ENCODE data around the gene EVL. TPM values are rescaled to one million over a fixed set of nuclear protein-coding genes. Genes with fewer than 3 reads are reported as not detected.

Gene EVL
- total and polyA plus RNA-seq, 2 experiments from 2014 or later, result 65.3 to 116 TPM

DNA sequence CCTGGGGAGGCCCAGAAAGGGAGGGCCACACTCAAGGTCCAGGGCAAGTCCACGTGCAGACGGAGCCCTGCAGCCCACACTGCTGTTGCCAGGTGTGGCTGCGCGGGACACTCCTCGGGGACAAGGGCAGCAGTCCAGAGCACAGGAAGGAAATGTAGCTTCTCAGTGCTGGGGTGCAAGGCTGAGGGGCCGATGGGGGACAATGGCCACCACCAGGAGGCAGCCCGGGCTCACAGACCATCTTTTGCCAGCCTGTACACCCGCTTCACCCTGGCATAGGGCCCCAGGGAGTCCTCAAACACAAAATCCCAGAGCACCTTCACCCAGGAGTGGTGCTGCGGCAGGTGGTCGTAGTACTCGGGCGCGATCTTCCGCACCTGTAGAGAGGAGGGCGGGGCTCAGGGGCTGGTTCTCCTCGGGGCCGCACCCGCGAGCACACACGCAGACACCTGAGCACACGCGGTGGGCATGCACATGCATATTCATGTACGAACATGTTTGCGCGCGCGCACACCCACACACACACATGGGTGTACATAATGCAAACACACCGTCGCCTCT, 81.4 kb downstream of the EVL start:
- no peak for DNase-seq (ENCODE audit: low read depth in 1 of 2, low spot score in 1 of 2)
- no peak for TF ChIP-seq CTCF (IDR thresholded peaks at IDR 0.05; ENCODE audit: low read depth, low read length)

GRCh38 chr14:100147181-100147631, 82.0 kb downstream of the EVL start:
- no peak for TF ChIP-seq CTCF (IDR thresholded peaks at IDR 0.05; ENCODE audit: low read depth, low read length)
- no peak overlapping the region for H3K4me3 ChIP-seq
- no peaks in the 10 kb centered on the region for H3K27me3 ChIP-seq
- no peaks in the 10 kb centered on the region for H3K4me1 ChIP-seq (ENCODE audit: low read depth)
- H3K9me3 ChIP-seq (ENCODE audit: low read depth), result no peaks in the 10 kb centered on the region
- H3K36me3 ChIP-seq, result no peaks in the 10 kb centered on the region
- H3K27ac ChIP-seq, result no peak overlapping the region
- DNase-seq (ENCODE audit: low read depth in 1 of 2, low spot score in 1 of 2), result no peak

More for the DNA sequence above, 81.4 kb downstream of the EVL start:
- Histone ChIP-seq H3K4me1 (ENCODE audit: low read depth) (no peaks in the 10 kb centered on the region), H3K27ac (no peak overlapping the region), H3K9me3 (ENCODE audit: low read depth) (no peaks in the 10 kb centered on the region), H3K27me3 (no peaks in the 10 kb centered on the region), H3K4me3 (no peak overlapping the region), H3K36me3 (no peaks in the 10 kb centered on the region)

DNA sequence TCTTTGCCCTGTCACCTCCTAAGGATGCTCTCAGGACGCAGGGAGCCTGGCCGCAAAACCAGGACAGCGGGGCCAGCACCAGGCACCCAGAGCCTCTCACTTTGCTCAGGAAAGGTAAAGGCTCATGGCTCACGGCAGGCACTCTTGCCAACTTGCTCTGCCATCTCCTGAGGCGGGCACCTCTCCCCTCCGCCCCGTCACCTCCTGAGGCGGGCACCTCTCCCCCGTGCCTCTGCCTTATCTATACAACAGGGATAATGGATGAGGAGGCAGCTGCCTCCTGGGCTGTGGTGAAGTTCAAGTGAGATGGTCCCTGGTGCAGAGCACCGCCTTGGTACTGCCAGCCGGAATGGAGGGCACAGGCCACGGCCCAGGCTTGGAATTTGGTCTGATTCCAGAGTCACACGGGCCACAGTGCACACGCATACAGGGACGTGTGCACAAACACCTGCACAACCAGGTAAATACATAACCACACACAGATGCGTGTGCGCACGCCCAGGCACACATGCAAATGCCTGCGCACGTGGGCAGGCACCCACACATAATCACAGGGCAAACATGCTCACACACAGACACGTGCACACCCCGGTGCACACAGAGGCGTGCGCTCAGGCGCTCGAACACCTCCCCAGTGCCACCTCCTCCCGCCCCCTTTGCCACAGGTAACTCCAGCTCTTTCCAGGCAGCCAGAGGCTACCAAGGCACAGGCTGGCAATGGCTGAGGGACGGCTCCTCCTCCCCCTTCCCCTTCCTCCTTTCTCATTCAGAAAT, 82.7 kb downstream of the EVL start:
- Histone ChIP-seq H3K9me3 (ENCODE audit: low read depth) (no peaks in the 10 kb centered on the region), H3K4me1 (ENCODE audit: low read depth) (no peaks in the 10 kb centered on the region), H3K27ac (no peak overlapping the region), H3K36me3 (no peaks in the 10 kb centered on the region), H3K4me3 (no peak overlapping the region), H3K27me3 (no peaks in the 10 kb centered on the region)
- DNase-seq (ENCODE audit: low read depth in 1 of 2, low spot score in 1 of 2), result no peak
- TF ChIP-seq CTCF (IDR thresholded peaks at IDR 0.05; ENCODE audit: low read depth, low read length), result no peak

GRCh38 chr14:100148837-100149731, 83.9 kb downstream of the EVL start:
- H3K36me3 ChIP-seq, result no peaks in the 10 kb centered on the region
- H3K27me3 ChIP-seq, result no peaks in the 10 kb centered on the region
- no peaks in the 10 kb centered on the region for H3K4me1 ChIP-seq (ENCODE audit: low read depth)
- H3K27ac ChIP-seq, result no peak overlapping the region
- no peaks in the 10 kb centered on the region for H3K9me3 ChIP-seq (ENCODE audit: low read depth)
- no peak overlapping the region for H3K4me3 ChIP-seq
- TF ChIP-seq CTCF (IDR thresholded peaks at IDR 0.05; ENCODE audit: low read depth, low read length), result no peak
- DNase-seq (ENCODE audit: low read depth in 1 of 2, low spot score in 1 of 2), result no peak

DNA sequence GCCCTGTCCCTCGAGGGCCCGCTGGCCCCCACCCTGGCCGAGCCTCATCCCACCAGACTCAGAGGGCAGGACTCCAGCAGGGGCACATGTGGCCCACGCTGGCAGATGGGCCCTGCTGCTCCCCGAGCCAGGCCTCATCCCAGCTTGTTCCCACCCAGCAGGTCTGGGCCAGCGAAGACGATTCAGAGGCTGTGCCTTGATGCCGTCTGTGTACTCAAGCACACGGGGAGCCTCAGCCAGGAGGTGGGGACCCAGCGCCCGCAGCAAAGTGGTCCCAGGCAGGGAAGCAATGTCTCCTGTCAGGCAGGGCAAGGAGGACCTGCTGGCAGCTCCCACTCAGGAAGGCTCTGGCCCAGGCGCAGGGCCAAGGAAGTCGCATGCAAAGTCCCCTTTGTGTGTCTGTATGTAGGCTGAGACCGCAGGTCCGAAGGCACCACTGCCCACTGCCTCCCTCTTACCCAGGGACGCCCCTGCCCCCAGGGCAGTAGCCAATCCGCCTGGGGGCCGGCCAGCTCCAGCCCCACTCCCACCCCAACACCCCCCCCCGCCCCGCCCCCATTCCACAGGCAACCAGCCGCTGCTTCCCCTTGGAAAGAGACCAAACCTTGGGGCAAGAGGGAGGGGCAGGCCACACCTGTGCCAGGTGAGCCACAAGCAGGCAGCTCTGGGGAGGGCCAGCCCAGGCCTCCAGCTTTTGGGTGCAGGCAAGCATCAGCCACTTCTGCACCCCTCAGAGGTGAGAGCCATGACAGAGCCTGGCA, 84.8 kb downstream of the EVL start:
- Histone ChIP-seq H3K9me3 (ENCODE audit: low read depth) (no peaks in the 10 kb centered on the region), H3K4me3 (no peak overlapping the region), H3K36me3 (no peaks in the 10 kb centered on the region), H3K4me1 (ENCODE audit: low read depth) (no peaks in the 10 kb centered on the region), H3K27ac (no peak overlapping the region), H3K27me3 (no peaks in the 10 kb centered on the region)
- no peak for TF ChIP-seq CTCF (IDR thresholded peaks at IDR 0.05; ENCODE audit: low read depth, low read length)
- DNase-seq (ENCODE audit: low read depth in 1 of 2, low spot score in 1 of 2), result no peak

Data from cardiac muscle cell (in vitro differentiated cells and primary cell).